Effector memory CD8-positive, alpha-beta T cell (primary cell): ENCODE data around the gene GHRHR.

Experiments used
- ATAC-seq: fragments of 150-1000 bp; cut with Tn5 transposase; replicated peaks from 2 replicates; pipeline ENCODE4 v1.10.0; 2021; ENCODE audit warnings: mild to moderate bottlenecking, moderate library complexity
- DNase-seq, 3 experiments: peaks; one replicate each; pipeline ENCODE4 v3.0.0; 2021
- H3K27ac Mint-ChIP-seq, 2 donors: one replicate each; pipeline ENCODE4 v1.8.0; 2022; ENCODE audit warnings: mild to moderate bottlenecking in 2 of 2, mixed read lengths in 2 of 2, moderate library complexity in 2 of 2
- H3K27me3 Mint-ChIP-seq, 2 donors: one replicate each; pipeline ENCODE4 v1.8.0; 2022; ENCODE audit warnings: mixed read lengths in 2 of 2
- H3K36me3 Mint-ChIP-seq: one replicate; pipeline ENCODE4 v1.8.0; 2022; ENCODE audit warnings: mild to moderate bottlenecking, moderate library complexity, mixed read lengths; ENCODE audit not compliant: insufficient read depth
- H3K4me1 Mint-ChIP-seq, 2 donors: one replicate each; pipeline ENCODE4 v1.8.0; 2022; ENCODE audit warnings: low read depth in 2 of 2, mixed read lengths in 2 of 2
- H3K4me3 Mint-ChIP-seq, 2 donors: one replicate each; pipeline ENCODE4 v1.8.0; 2022; ENCODE audit warnings: mild to moderate bottlenecking in 2 of 2, mixed read lengths in 2 of 2, moderate library complexity in 2 of 2
- H3K9me3 Mint-ChIP-seq, 2 donors: one replicate each; pipeline ENCODE4 v1.8.0; 2022; ENCODE audit warnings: mixed read lengths in 2 of 2

Gene GHRHR

DNA sequence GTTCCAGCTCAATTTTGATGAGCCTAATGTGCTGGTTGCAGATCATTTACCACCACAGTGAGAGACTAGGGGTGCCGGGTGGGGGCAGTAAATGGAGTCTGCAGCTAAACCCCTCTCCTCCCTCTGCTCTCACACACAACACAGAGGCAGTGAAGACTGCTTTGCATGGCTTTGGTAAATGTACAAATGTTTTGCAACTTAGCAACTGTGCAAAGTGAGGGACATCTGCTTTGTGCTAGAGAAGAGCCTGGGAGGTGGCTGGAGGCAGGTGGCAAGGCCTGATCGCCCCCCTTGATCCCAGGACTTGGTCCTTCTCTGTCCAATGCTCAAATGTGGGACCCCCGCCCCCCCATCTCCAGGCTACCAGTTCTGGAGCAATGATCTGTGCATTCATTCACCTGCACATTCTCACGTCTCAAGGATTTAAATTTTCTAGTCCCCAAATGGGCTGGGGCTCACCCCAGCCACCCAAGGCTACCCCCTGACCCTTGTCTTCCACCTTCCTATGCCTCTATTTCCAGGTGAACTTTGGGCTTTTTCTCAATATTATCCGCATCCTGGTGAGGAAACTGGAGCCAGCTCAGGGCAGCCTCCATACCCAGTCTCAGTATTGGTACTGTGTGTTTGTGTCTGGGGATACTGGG is 11.6 kb downstream of the GHRHR start:
- no peak overlapping the region for H3K27ac Mint-ChIP-seq
- peaks cover 48 to 87% of the 10 kb centered on the region in 2 donors for H3K27me3 Mint-ChIP-seq
- no peaks in the 10 kb centered on the region for H3K36me3 Mint-ChIP-seq
- ATAC-seq (no peak), DNase-seq (no peak)
- no peaks in the 10 kb centered on the region for H3K9me3 Mint-ChIP-seq
- peaks cover 0 to 3% of the 10 kb centered on the region in 2 donors for H3K4me1 Mint-ChIP-seq
- no peak overlapping the region for H3K4me3 Mint-ChIP-seq

- H3K4me1 Mint-ChIP-seq, result peaks cover 0 to 3% of the 10 kb centered on the region in 2 donors
- H3K27me3 Mint-ChIP-seq, result peaks cover 51 to 86% of the 10 kb centered on the region in 2 donors
- no peaks in the 10 kb centered on the region for H3K36me3 Mint-ChIP-seq
- DNase-seq (no peak), ATAC-seq (no peak)
- no peak overlapping the region for H3K27ac Mint-ChIP-seq
- no peaks in the 10 kb centered on the region for H3K9me3 Mint-ChIP-seq
- H3K4me3 Mint-ChIP-seq, result no peak overlapping the region
These were observed 12.6 kb downstream of the GHRHR start for GRCh38 chr7:30976381-30976780.

DNA sequence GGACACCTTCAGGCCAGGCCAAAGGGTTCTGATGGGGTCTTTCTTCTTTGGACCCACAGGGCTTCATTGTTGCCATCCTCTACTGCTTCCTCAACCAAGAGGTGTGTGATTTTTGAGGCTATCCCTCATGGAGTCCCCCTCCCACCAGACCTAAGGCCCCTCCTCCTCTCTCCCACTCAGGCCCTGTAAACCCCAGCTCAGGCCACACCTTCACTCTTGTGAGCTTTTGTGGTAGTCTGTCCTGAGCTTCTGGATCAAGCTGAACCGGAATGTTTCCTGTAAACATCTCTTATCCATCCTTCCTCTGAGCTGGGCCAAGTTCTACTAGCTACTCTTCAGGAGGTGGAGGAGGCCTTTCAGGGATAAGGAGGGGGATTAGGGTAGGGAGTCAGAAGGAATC is 13.5 kb downstream of the GHRHR start:
- ATAC-seq (no peak), DNase-seq (no peak)
- Mint-ChIP-seq H3K9me3 (no peaks in the 10 kb centered on the region), H3K27ac (no peak overlapping the region), H3K36me3 (no peaks in the 10 kb centered on the region), H3K4me1 (peaks cover 0 to 3% of the 10 kb centered on the region in 2 donors), H3K27me3 (peaks cover 45 to 78% of the 10 kb centered on the region in 2 donors), H3K4me3 (no peak overlapping the region)

GRCh38 chr7:30977896-30978564 is 14.3 kb downstream of the GHRHR start:
- DNase-seq (no peak), ATAC-seq (no peak)
- Mint-ChIP-seq H3K4me1 (peaks cover 0 to 3% of the 10 kb centered on the region in 2 donors), H3K27me3 (peaks cover 42 to 72% of the 10 kb centered on the region in 2 donors), H3K4me3 (no peak overlapping the region), H3K27ac (no peak overlapping the region), H3K36me3 (no peaks in the 10 kb centered on the region), H3K9me3 (no peaks in the 10 kb centered on the region)

DNA sequence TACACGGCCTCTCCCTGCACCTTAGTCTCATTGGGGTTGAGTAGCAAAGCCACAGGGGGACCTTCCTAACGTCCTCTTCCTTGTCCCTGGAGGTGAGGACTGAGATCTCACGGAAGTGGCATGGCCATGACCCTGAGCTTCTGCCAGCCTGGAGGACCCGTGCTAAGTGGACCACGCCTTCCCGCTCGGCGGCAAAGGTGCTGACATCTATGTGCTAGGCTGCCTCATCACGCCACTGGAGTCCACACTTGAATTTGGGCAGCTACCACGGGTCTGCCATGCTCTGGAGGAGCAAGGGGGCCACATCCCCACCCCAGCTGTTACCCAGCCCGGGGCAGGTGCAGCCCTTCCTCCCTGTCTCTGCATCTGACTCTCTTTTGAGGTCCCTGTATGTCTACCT is 15.3 kb downstream of the GHRHR start:
- ATAC-seq, result no peak
- DNase-seq, result no peak
- Mint-ChIP-seq H3K27ac (no peak overlapping the region), H3K4me1 (peaks cover 7% of the 10 kb centered on the region in 2 donors), H3K9me3 (no peaks in the 10 kb centered on the region), H3K36me3 (no peaks in the 10 kb centered on the region), H3K4me3 (no peak overlapping the region), H3K27me3 (peaks cover 52 to 75% of the 10 kb centered on the region in 2 donors)

DNA sequence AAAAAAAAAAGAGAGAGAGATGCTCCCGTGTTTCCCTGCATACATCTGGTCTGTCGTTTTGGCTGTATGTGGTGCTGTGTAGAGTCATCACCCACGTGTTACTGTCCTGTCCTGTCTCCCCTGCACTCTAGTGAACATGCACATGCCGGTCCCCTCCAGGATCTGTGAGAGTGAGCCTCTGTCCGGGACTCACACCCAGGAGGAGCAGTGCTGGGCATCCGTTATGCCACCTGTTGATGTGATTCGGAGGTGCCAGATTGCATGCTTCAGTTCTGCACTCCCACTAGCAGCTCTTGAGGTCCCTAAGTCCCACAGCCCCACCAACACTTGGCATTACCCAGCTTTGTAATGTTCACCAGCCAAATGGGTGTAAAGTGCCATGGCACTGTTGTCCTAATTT is 16.4 kb downstream of the GHRHR start:
- DNase-seq (no peak), ATAC-seq (no peak)
- no peak overlapping the region for H3K4me3 Mint-ChIP-seq
- H3K27me3 Mint-ChIP-seq, result peaks cover 55 to 71% of the 10 kb centered on the region in 2 donors
- no peak overlapping the region for H3K27ac Mint-ChIP-seq
- H3K9me3 Mint-ChIP-seq, result no peaks in the 10 kb centered on the region
- peaks cover 9 to 10% of the 10 kb centered on the region in 2 donors for H3K4me1 Mint-ChIP-seq
- no peaks in the 10 kb centered on the region for H3K36me3 Mint-ChIP-seq

DNA sequence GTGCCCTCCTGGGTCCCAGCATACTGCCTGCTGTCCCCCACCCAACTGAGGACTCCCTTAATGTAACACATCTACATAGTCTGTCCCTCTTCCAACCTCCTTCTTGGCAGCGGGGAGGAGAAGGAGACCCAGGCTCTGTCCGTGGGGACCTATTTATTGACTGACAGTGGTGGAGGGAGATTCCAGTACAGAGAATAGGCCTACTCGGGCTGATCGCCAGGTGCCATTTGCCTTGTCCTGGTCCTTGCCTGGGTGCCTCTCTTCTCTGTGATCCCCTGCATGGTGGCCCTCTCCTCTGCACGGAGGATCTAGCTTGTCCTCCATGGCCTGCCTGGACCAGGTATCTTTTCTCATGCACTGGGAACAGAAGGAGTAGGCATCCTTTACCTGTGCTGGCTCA is 17.0 kb downstream of the GHRHR start:
- no peaks in the 10 kb centered on the region for H3K36me3 Mint-ChIP-seq
- peaks cover 9 to 10% of the 10 kb centered on the region in 2 donors for H3K4me1 Mint-ChIP-seq
- no peak for ATAC-seq
- H3K4me3 Mint-ChIP-seq, result no peak overlapping the region
- no peaks in the 10 kb centered on the region for H3K9me3 Mint-ChIP-seq
- no peak overlapping the region for H3K27ac Mint-ChIP-seq
- DNase-seq, result no peak
- peaks cover 56 to 71% of the 10 kb centered on the region in 2 donors for H3K27me3 Mint-ChIP-seq

DNA sequence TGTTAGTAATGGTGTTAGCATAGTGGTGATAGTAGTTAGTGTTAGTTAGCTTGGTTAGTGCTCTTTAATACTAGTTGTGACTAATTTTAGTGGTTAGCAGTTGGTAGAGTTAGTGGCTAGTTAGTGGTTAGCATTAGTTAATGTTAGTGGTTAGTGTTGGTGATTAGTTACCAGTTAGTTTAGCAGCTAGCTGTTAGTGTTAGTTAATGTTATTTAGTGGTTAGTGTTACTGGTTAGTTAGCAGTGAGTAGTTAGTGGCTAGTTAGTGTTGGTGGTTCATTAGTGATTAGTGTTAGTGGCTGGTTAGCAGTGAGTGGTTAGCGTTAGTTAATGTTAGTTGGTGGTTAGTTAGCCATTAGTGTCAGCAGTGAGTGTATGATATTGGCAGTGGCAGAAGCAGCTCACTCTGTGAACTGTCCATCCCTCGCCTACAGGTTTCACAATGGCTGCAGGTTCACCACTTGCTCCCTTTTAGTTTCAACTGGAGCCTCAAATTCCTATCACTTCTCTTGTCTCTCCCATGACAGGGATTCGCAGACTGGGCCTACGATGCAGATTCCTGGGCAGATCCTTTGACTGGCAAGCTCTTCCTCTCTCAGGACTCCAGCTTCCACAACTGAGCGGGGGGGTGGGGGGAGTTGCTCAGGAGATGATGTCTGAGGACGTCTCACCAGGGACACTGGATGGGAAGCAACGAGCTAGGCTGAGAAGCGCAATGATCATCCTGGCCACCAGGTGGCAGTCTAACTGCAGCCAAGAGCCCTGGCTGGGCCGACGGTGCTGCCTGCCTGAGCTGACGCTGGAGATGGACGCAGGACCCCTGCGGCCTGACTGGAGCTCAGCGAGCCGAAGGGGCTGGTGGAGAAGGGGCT is 19.5 kb downstream of the GHRHR start:
- H3K9me3 Mint-ChIP-seq, result no peaks in the 10 kb centered on the region
- peaks cover 52 to 72% of the 10 kb centered on the region in 2 donors for H3K27me3 Mint-ChIP-seq
- peaks cover 9 to 10% of the 10 kb centered on the region in 2 donors for H3K4me1 Mint-ChIP-seq
- DNase-seq (peak; percentile 53 to 67 (median 65)), ATAC-seq (peak; percentile 82)
- H3K4me3 Mint-ChIP-seq, result peak overlapping the region; percentile 27 to 42
- H3K27ac Mint-ChIP-seq, result no peak overlapping the region
- no peaks in the 10 kb centered on the region for H3K36me3 Mint-ChIP-seq

- no peak for DNase-seq
- Mint-ChIP-seq H3K27ac (no peak overlapping the region), H3K36me3 (no peaks in the 10 kb centered on the region), H3K4me3 (peak overlapping the region; percentile 27 to 42), H3K9me3 (no peaks in the 10 kb centered on the region), H3K4me1 (peaks cover 9 to 10% of the 10 kb centered on the region in 2 donors), H3K27me3 (peaks cover 54 to 70% of the 10 kb centered on the region in 2 donors)
- no peak for ATAC-seq
These were observed 20.1 kb downstream of the GHRHR start for GRCh38 chr7:30983914-30984247.

GRCh38 chr7:30984359-30985107 is 20.8 kb downstream of the GHRHR start:
- ATAC-seq, result no peak
- no peak overlapping the region for H3K4me3 Mint-ChIP-seq
- no peak for DNase-seq
- H3K9me3 Mint-ChIP-seq, result no peaks in the 10 kb centered on the region
- H3K4me1 Mint-ChIP-seq, result peaks cover 6 to 10% of the 10 kb centered on the region in 2 donors
- H3K27me3 Mint-ChIP-seq, result peaks cover 48 to 65% of the 10 kb centered on the region in 2 donors
- no peak overlapping the region for H3K27ac Mint-ChIP-seq
- H3K36me3 Mint-ChIP-seq, result no peaks in the 10 kb centered on the region

GRCh38 chr7:30985756-30986155 is 22.0 kb downstream of the GHRHR start:
- Mint-ChIP-seq H3K27ac (no peak overlapping the region), H3K9me3 (no peaks in the 10 kb centered on the region), H3K36me3 (no peaks in the 10 kb centered on the region), H3K27me3 (peaks cover 46 to 65% of the 10 kb centered on the region in 2 donors), H3K4me1 (peaks cover 6 to 10% of the 10 kb centered on the region in 2 donors), H3K4me3 (no peak overlapping the region)
- ATAC-seq (no peak), DNase-seq (no peak)

DNA sequence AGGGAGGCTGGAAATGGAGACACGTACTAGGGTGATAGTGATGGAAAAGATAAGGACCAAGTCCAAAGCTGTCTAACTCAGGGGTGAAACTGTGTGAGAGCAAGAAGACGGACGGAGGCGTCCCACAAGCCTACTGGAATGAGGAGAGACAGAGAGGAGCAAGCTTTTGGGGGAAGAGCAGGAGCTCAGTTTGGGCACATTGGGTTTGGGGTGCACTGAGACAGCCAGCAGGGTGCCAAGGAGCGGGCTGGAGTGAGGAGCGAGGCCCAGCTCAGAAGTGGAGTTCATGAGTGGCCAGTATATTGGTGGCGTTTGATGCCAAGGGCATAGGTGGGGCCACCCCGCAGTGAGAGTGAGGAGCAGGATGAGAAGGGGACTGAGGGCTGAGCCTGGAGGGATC is 22.6 kb downstream of the GHRHR start:
- peaks cover 42 to 68% of the 10 kb centered on the region in 2 donors for H3K27me3 Mint-ChIP-seq
- H3K36me3 Mint-ChIP-seq, result no peaks in the 10 kb centered on the region
- ATAC-seq (no peak), DNase-seq (no peak)
- no peak overlapping the region for H3K27ac Mint-ChIP-seq
- H3K9me3 Mint-ChIP-seq, result no peaks in the 10 kb centered on the region
- H3K4me3 Mint-ChIP-seq, result no peak overlapping the region
- H3K4me1 Mint-ChIP-seq, result peaks cover 6 to 10% of the 10 kb centered on the region in 2 donors

GRCh38 chr7:30986738-30987137 is 23.0 kb downstream of the GHRHR start:
- H3K27me3 Mint-ChIP-seq, result peaks cover 42 to 70% of the 10 kb centered on the region in 2 donors
- no peak overlapping the region for H3K4me3 Mint-ChIP-seq
- no peaks in the 10 kb centered on the region for H3K9me3 Mint-ChIP-seq
- H3K27ac Mint-ChIP-seq, result no peak overlapping the region
- no peak for DNase-seq
- H3K36me3 Mint-ChIP-seq, result no peaks in the 10 kb centered on the region
- ATAC-seq, result no peak
- H3K4me1 Mint-ChIP-seq, result peaks cover 6 to 10% of the 10 kb centered on the region in 2 donors
